SK-N-SH treated with all-trans-retinoic acid at 6 μM for 48 hours (cell line): ENCODE data around the gene VSTM4.

ENCODE experiments used
- BACH2 ChIP-seq: fragments of 250-450 bp; sonication (Bioruptor Pico); IDR thresholded peaks from 2 replicates; pipeline ENCODE4 v1.9.0; 2021; ENCODE audit warnings: mild to moderate bottlenecking, borderline replicate concordance
- CSDC2 ChIP-seq: fragments of 250-450 bp; sonication (Bioruptor Pico); IDR thresholded peaks from 2 replicates; pipeline ENCODE4 v1.5.0; 2020; ENCODE audit warnings: mild to moderate bottlenecking, moderate library complexity
- ISL1 ChIP-seq: fragments of 250-450 bp; sonication (Bioruptor Pico); IDR thresholded peaks from 2 replicates; pipeline ENCODE4 v2.1.2; 2022; ENCODE audit warnings: mild to moderate bottlenecking, moderate library complexity
- RARB ChIP-seq: fragments of 250-450 bp; sonication (Bioruptor Pico); IDR thresholded peaks from 2 replicates; pipeline ENCODE4 v1.8.0; 2021; ENCODE audit warnings: mild to moderate bottlenecking, moderate library complexity
- SNAI2 ChIP-seq: fragments of 250-450 bp; sonication (Bioruptor Pico); IDR thresholded peaks from 2 replicates; pipeline ENCODE4 v1.5.0; 2020; ENCODE audit warnings: mild to moderate bottlenecking, moderate library complexity
- ZC3H10 ChIP-seq: fragments of 250-450 bp; sonication (Bioruptor Pico); IDR thresholded peaks from 2 replicates; pipeline ENCODE4 v1.5.1; 2021; ENCODE audit warnings: mild to moderate bottlenecking, moderate library complexity
- ZFP3 ChIP-seq: fragments of 250-450 bp; sonication (Bioruptor Pico); IDR thresholded peaks from 2 replicates; pipeline ENCODE4 v1.5.0; 2020; ENCODE audit warnings: mild to moderate bottlenecking, moderate library complexity
- ZFP30 ChIP-seq: fragments of 450-650 bp; formaldehyde crosslinking; IDR thresholded peaks from 2 replicates; pipeline ENCODE4 v1.5.0; 2022; ENCODE audit warnings: mild to moderate bottlenecking, moderate library complexity
- ZNF70 ChIP-seq: fragments of 450-650 bp; formaldehyde crosslinking; IDR thresholded peaks from 2 replicates; pipeline ENCODE4 v1.5.0; 2020; ENCODE audit warnings: mild to moderate bottlenecking, moderate library complexity
- ZNF8 ChIP-seq: fragments of 450-650 bp; formaldehyde crosslinking; IDR thresholded peaks from 2 replicates; pipeline ENCODE4 v1.5.0; 2020; ENCODE audit warnings: mild to moderate bottlenecking, moderate library complexity
- TF ChIP-seq, protein P1 (sequence below): fragments of 250-450 bp; sonication (Bioruptor Pico); IDR thresholded peaks from 2 replicates; pipeline ENCODE4 v1.5.0; 2020; ENCODE audit warnings: mild to moderate bottlenecking, moderate library complexity

DNA sequence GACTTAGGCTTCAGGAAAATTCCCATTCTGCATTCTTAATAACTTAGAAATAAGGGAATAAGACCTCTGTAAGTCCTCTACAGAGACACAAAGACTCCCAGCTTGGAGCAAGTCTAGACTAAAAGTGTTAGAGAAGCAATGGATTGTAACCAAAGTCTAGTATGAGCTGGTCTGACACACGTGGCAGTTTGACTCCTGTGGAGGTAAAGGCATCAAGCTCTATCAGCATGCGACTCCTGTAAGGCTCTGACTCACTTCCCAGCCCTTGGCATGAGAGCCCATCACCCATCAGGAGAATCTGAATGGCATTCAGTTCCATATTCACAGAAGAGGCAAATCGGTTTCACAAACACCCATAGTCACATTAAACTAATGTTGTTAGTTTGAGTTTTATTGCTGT lies 4.4 kb upstream of the VSTM4 start:
- TF ChIP-seq ISL1 (CRISPR knock-in tag) (no peak), ZNF8 (CRISPR knock-in tag) (no peak), RARB (CRISPR knock-in tag) (no peak), SNAI2 (CRISPR knock-in tag) (no peak), CSDC2 (no peak), ZNF70 (CRISPR knock-in tag) (no peak), ZC3H10 (no peak), ZFP30 (CRISPR knock-in tag) (no peak), ZFP3 (CRISPR knock-in tag) (no peak), BACH2 (CRISPR knock-in tag) (no peak)
- TF ChIP-seq, protein P1, sequence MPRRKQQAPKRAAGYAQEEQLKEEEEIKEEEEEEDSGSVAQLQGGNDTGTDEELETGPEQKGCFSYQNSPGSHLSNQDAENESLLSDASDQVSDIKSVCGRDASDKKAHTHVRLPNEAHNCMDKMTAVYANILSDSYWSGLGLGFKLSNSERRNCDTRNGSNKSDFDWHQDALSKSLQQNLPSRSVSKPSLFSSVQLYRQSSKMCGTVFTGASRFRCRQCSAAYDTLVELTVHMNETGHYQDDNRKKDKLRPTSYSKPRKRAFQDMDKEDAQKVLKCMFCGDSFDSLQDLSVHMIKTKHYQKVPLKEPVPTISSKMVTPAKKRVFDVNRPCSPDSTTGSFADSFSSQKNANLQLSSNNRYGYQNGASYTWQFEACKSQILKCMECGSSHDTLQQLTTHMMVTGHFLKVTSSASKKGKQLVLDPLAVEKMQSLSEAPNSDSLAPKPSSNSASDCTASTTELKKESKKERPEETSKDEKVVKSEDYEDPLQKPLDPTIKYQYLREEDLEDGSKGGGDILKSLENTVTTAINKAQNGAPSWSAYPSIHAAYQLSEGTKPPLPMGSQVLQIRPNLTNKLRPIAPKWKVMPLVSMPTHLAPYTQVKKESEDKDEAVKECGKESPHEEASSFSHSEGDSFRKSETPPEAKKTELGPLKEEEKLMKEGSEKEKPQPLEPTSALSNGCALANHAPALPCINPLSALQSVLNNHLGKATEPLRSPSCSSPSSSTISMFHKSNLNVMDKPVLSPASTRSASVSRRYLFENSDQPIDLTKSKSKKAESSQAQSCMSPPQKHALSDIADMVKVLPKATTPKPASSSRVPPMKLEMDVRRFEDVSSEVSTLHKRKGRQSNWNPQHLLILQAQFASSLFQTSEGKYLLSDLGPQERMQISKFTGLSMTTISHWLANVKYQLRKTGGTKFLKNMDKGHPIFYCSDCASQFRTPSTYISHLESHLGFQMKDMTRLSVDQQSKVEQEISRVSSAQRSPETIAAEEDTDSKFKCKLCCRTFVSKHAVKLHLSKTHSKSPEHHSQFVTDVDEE (CRISPR knock-in tag), result no peak
